RWPE2 (cell line): ENCODE results near the gene LDAF1.
"Not testable (repeated sequence)": the region's sequence is repeated elsewhere in the genome, so short reads cannot be mapped to it uniquely, and the experiment has no call there.

ENCODE experiments used
- ATAC-seq: fragments of 200-7000 bp; cut with Tn5 transposase; 3 replicates; pipeline ENCODE4 v1.9.1; 2021; ENCODE audit warnings: low read depth
- DNase-seq: peaks from one replicate; pipeline ENCODE4 v3.0.0-alpha.2; 2020; ENCODE audit warnings: low spot score
- H3K27ac ChIP-seq: fragments of 450-650 bp; 2 replicates; pipeline ENCODE4 v1.5.1; 2017; ENCODE audit warnings: mild to moderate bottlenecking; ENCODE audit not compliant: poor library complexity, severe bottlenecking
- H3K27me3 ChIP-seq: fragments of 250-450 bp; sonication (Bioruptor Pico); 2 replicates; pipeline ENCODE4 v1.5.1; 2021; ENCODE audit warnings: mild to moderate bottlenecking, moderate library complexity; ENCODE audit not compliant: insufficient read depth, poor library complexity, severe bottlenecking
- H3K36me3 ChIP-seq: fragments of 250-450 bp; sonication (Bioruptor Pico); 2 replicates; pipeline ENCODE4 v1.5.1; 2020; ENCODE audit warnings: low read depth, mild to moderate bottlenecking, moderate library complexity
- H3K4me1 ChIP-seq: fragments of 250-450 bp; sonication (Bioruptor Pico); 2 replicates; pipeline ENCODE4 v1.5.1; 2021; ENCODE audit warnings: mild to moderate bottlenecking, moderate library complexity; ENCODE audit not compliant: insufficient read depth, poor library complexity, severe bottlenecking
- H3K4me3 ChIP-seq: fragments of 250-450 bp; sonication (Bioruptor Pico); 2 replicates; pipeline ENCODE4 v1.5.1; 2021; ENCODE audit warnings: mild to moderate bottlenecking, moderate library complexity; ENCODE audit not compliant: severe bottlenecking
- H3K9me3 ChIP-seq: fragments of 250-450 bp; sonication (Bioruptor Pico); 2 replicates; pipeline ENCODE4 v1.5.1; 2021; ENCODE audit warnings: mild to moderate bottlenecking, moderate library complexity; ENCODE audit not compliant: severe bottlenecking
- TF ChIP-seq, protein P1 (sequence below): fragments of 450-650 bp; IDR thresholded peaks from one replicate; pipeline ENCODE4 v1.5.1; 2017; ENCODE audit warnings: mild to moderate bottlenecking, moderate library complexity; ENCODE audit not compliant: poor library complexity, severe bottlenecking

LDAF1 gene

DNA sequence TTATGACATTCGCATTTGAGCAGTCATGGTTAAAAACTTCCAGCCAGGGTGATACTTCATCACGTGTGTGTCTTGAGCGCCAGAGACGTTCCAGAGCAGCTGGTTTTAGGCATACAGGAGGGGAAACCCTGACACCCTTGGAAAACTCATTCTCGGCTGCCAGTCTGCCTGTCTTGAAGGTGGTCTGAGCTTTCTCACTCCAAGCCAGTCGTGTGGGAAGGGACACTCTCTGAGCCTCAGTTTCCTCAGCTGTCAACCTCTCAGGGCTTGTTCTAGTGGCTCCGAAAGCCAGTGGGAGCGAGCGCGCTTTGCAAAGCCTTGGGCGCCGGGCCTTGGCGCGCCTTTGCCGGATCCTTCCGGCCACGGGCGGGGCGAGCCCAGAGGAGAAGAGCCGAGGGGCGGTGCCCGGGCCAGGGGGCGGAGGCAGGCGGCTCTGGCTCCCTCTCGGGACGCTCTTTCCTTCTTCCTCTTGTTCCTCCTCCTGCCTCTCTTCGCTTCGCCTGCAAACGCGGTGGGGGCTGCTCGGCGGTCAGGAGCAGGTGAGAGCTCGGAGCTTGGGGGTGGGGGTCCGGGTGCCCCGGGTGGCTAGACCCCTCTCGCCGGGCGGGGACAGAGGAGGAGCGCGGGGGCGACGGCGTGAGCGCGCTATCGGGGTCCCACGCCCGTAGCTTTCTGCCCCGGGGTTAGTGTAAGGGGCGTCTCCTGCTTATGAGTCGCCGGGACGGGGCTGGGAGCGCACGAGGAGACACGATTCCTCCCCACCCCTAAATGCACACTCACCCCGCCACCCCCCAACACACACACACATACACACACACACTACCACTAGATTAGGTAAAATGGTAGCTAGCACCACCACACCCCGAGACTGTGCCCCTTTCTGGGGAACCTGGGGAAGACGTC, at the start of gene LDAF1:
Gene LDAF1 (plus strand): TSS at position 467 of the 903 bp plus-strand sequence. CDS start 2,509 bp downstream, outside the sequence.
- peak; percentile 94 for ATAC-seq
- TF ChIP-seq, protein P1, sequence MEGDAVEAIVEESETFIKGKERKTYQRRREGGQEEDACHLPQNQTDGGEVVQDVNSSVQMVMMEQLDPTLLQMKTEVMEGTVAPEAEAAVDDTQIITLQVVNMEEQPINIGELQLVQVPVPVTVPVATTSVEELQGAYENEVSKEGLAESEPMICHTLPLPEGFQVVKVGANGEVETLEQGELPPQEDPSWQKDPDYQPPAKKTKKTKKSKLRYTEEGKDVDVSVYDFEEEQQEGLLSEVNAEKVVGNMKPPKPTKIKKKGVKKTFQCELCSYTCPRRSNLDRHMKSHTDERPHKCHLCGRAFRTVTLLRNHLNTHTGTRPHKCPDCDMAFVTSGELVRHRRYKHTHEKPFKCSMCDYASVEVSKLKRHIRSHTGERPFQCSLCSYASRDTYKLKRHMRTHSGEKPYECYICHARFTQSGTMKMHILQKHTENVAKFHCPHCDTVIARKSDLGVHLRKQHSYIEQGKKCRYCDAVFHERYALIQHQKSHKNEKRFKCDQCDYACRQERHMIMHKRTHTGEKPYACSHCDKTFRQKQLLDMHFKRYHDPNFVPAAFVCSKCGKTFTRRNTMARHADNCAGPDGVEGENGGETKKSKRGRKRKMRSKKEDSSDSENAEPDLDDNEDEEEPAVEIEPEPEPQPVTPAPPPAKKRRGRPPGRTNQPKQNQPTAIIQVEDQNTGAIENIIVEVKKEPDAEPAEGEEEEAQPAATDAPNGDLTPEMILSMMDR: no peak
- Histone ChIP-seq H3K27ac (peak within 1 kb of the TSS; percentile 20), H3K9me3 (no peaks in the 10 kb centered on the region), H3K36me3 (peaks cover 30% of the 10 kb centered on the region), H3K4me3 (peak within 1 kb of the TSS; percentile 70), H3K27me3 (no peaks in the 10 kb centered on the region), H3K4me1 (peaks cover 10% of the 10 kb centered on the region)
- DNase-seq: peak; percentile 82

DNA sequence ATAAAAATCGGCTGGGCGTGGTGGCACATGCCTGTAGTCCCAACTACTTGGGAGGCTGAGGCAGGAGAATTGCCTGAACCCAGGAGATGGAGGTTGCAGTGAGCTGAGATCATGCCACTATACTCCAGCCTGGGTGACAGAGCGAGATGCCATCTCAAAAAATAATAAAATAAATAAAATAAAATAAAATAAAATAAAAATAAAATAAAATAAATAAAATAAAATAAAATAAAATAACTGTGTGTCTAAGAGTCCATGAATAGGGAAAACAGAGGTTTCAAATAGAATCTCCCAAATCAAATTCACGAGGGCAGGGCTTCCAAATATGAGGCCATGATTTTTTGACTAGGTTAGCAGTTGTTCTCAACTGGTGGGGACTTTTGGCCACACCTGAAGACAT, 42.9 kb upstream of the LDAF1 start:
- H3K27ac ChIP-seq, ATAC-seq, H3K4me1 ChIP-seq, DNase-seq, H3K9me3 ChIP-seq, H3K27me3 ChIP-seq, H3K36me3 ChIP-seq, H3K4me3 ChIP-seq: not testable (repeated sequence)

GRCh38 chr16:21116148-21116693, 42.3 kb upstream of the LDAF1 start:
- Histone ChIP-seq H3K27me3 (no peaks in the 10 kb centered on the region), H3K9me3 (no peaks in the 10 kb centered on the region), H3K36me3 (no peaks in the 10 kb centered on the region), H3K4me1 (no peaks in the 10 kb centered on the region), H3K4me3 (no peak overlapping the region), H3K27ac (no peak overlapping the region)
- TF ChIP-seq, protein P1: no peak
- ATAC-seq (no peak), DNase-seq (no peak)

DNA sequence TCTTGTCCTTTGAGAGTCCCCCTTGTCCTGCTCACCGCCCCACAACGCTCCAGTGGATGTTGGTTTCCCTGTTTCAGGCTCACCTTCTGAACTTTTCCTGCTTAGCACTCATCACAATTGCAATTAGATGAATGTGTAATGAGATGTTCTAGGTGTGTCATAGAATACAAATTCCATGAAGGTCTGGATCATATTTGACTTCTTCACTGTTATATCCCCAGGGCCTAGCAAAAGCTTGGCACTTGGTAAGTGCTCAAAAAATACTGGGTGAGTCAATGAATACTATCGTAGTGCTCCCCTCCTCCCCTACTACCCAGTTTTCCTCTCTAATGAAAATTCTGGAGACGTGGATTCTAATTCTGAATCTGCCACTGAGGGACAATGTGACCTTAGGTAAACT, 40.9 kb upstream of the LDAF1 start:
- H3K4me3 ChIP-seq: no peak overlapping the region
- H3K36me3 ChIP-seq: no peaks in the 10 kb centered on the region
- DNase-seq: no peak
- no peaks in the 10 kb centered on the region for H3K9me3 ChIP-seq
- no peak for ATAC-seq
- no peaks in the 10 kb centered on the region for H3K27me3 ChIP-seq
- no peaks in the 10 kb centered on the region for H3K4me1 ChIP-seq
- TF ChIP-seq, protein P1: no peak
- H3K27ac ChIP-seq: no peak overlapping the region

DNA sequence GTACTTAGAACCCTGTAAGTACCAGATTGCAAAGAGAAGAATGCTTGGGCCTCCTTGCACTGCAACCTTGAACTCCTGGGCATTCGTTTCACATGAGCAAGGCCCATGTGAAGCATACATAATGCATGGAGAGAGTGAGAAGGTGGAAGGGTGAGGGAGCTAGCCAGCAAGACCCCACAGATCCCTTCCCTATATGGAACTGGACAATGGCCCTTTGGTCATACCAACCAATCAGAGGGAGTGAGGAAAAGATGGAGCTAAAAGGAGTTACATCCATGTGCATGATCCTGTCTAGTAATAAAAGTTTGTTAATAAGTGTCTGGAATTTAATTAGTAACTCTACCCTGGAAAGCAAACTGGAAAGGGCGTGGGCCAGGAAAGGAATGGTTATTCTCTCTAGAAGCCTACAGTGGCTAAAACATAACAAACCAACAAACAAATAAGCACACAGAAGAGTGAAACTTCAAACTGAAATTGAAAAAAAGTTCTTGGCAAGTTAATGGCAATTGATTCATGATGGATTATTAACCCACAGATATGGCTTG, 37.4 kb upstream of the LDAF1 start:
- no peak for DNase-seq
- Histone ChIP-seq H3K9me3 (no peaks in the 10 kb centered on the region), H3K36me3 (no peaks in the 10 kb centered on the region), H3K27ac (no peak overlapping the region), H3K4me3 (no peak overlapping the region), H3K4me1 (no peaks in the 10 kb centered on the region), H3K27me3 (no peaks in the 10 kb centered on the region)
- TF ChIP-seq, protein P1: no peak
- no peak for ATAC-seq
